ENCODE data around the gene DOCK10.

DNA sequence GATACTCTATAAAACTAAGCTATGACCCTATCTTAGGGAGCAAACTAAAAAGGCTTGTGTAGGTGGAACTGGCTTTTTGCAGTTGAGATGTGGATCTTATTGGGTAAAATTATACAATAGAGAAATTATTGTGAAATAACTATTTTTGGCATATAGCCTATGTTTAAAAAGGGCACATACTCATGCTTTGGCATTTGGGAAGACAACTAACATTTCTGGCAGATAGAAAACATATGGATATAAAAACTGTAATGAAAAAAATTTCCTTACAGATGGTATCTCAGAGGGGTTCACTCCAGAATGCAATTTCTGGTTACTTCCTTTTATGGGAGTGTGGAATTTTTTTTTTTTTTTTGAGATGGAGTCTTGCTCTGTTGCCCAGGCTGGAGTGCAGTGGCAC lies 206.0 kb downstream of the DOCK10 start:
- TF ChIP-seq, protein P1, sequence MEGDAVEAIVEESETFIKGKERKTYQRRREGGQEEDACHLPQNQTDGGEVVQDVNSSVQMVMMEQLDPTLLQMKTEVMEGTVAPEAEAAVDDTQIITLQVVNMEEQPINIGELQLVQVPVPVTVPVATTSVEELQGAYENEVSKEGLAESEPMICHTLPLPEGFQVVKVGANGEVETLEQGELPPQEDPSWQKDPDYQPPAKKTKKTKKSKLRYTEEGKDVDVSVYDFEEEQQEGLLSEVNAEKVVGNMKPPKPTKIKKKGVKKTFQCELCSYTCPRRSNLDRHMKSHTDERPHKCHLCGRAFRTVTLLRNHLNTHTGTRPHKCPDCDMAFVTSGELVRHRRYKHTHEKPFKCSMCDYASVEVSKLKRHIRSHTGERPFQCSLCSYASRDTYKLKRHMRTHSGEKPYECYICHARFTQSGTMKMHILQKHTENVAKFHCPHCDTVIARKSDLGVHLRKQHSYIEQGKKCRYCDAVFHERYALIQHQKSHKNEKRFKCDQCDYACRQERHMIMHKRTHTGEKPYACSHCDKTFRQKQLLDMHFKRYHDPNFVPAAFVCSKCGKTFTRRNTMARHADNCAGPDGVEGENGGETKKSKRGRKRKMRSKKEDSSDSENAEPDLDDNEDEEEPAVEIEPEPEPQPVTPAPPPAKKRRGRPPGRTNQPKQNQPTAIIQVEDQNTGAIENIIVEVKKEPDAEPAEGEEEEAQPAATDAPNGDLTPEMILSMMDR (IDR thresholded peaks at IDR 0.05) = no peak
- TF ChIP-seq POLR2A (IDR thresholded peaks at IDR 0.05) = no peak

Data from uterus (tissue), 2 donors.